ENCODE results near the gene CCDC47.

The CCDC47 gene

GRCh38 chr17:63786117-63786516 lies 12.7 kb upstream of the CCDC47 start:
- no peak overlapping the region for H3K4me3 ChIP-seq (ENCODE audit: severe bottlenecking)
- DNase-seq (ENCODE audit: low spot score) (no peak), ATAC-seq (ENCODE audit: low read depth) (no peak)
- peak overlapping the region; percentile 81 for H3K27ac ChIP-seq (ENCODE audit: poor library complexity, severe bottlenecking)
- TF ChIP-seq CTCF (IDR thresholded peaks at IDR 0.05; ENCODE audit: poor library complexity, severe bottlenecking), result no peak
- H3K36me3 ChIP-seq (ENCODE audit: low read depth), result peaks cover 91% of the 10 kb centered on the region
- H3K27me3 ChIP-seq (ENCODE audit: insufficient read depth, poor library complexity, severe bottlenecking), result no peaks in the 10 kb centered on the region
- H3K9me3 ChIP-seq (ENCODE audit: severe bottlenecking), result no peaks in the 10 kb centered on the region
- H3K4me1 ChIP-seq (ENCODE audit: insufficient read depth, poor library complexity, severe bottlenecking), result peaks cover 43% of the 10 kb centered on the region

GRCh38 chr17:63785556-63785955 lies 12.2 kb upstream of the CCDC47 start:
- no peaks in the 10 kb centered on the region for H3K27me3 ChIP-seq (ENCODE audit: insufficient read depth, poor library complexity, severe bottlenecking)
- H3K9me3 ChIP-seq (ENCODE audit: severe bottlenecking), result no peaks in the 10 kb centered on the region
- H3K4me3 ChIP-seq (ENCODE audit: severe bottlenecking), result no peak overlapping the region
- H3K4me1 ChIP-seq (ENCODE audit: insufficient read depth, poor library complexity, severe bottlenecking), result peaks cover 48% of the 10 kb centered on the region
- ATAC-seq (ENCODE audit: low read depth) (peak; percentile 78), DNase-seq (ENCODE audit: low spot score) (no peak)
- peak overlapping the region; percentile 81 for H3K27ac ChIP-seq (ENCODE audit: poor library complexity, severe bottlenecking)
- TF ChIP-seq CTCF (IDR thresholded peaks at IDR 0.05; ENCODE audit: poor library complexity, severe bottlenecking), result no peak
- H3K36me3 ChIP-seq (ENCODE audit: low read depth), result peaks cover 90% of the 10 kb centered on the region

- no peak for ATAC-seq (ENCODE audit: low read depth)
- Histone ChIP-seq H3K9me3 (ENCODE audit: severe bottlenecking) (no peaks in the 10 kb centered on the region), H3K4me3 (ENCODE audit: severe bottlenecking) (no peak overlapping the region), H3K27ac (ENCODE audit: poor library complexity, severe bottlenecking) (peak overlapping the region; percentile 81), H3K27me3 (ENCODE audit: insufficient read depth, poor library complexity, severe bottlenecking) (no peaks in the 10 kb centered on the region), H3K36me3 (ENCODE audit: low read depth) (peaks cover 87% of the 10 kb centered on the region), H3K4me1 (ENCODE audit: insufficient read depth, poor library complexity, severe bottlenecking) (peaks cover 59% of the 10 kb centered on the region)
- TF ChIP-seq CTCF (IDR thresholded peaks at IDR 0.05; ENCODE audit: poor library complexity, severe bottlenecking), result no peak
- DNase-seq (ENCODE audit: low spot score), result no peak
Measured at GRCh38 chr17:63783522-63783921, 10.1 kb upstream of the CCDC47 start.

- peaks cover 47% of the 10 kb centered on the region for H3K4me1 ChIP-seq (ENCODE audit: insufficient read depth, poor library complexity, severe bottlenecking)
- peak overlapping the region; percentile 48 for H3K27ac ChIP-seq (ENCODE audit: poor library complexity, severe bottlenecking)
- no peaks in the 10 kb centered on the region for H3K9me3 ChIP-seq (ENCODE audit: severe bottlenecking)
- no peaks in the 10 kb centered on the region for H3K27me3 ChIP-seq (ENCODE audit: insufficient read depth, poor library complexity, severe bottlenecking)
- no peak overlapping the region for H3K4me3 ChIP-seq (ENCODE audit: severe bottlenecking)
- H3K36me3 ChIP-seq (ENCODE audit: low read depth), result peaks cover 82% of the 10 kb centered on the region
- no peak for TF ChIP-seq CTCF (IDR thresholded peaks at IDR 0.05; ENCODE audit: poor library complexity, severe bottlenecking)
- ATAC-seq (ENCODE audit: low read depth), result no peak
- no peak for DNase-seq (ENCODE audit: low spot score)
Measured at GRCh38 chr17:63780928-63781327, 7.5 kb upstream of the CCDC47 start.

GRCh38 chr17:63780507-63780906 lies 7.1 kb upstream of the CCDC47 start:
- H3K4me3 ChIP-seq (ENCODE audit: severe bottlenecking), result no peak overlapping the region
- peaks cover 83% of the 10 kb centered on the region for H3K36me3 ChIP-seq (ENCODE audit: low read depth)
- TF ChIP-seq CTCF (IDR thresholded peaks at IDR 0.05; ENCODE audit: poor library complexity, severe bottlenecking), result no peak
- DNase-seq (ENCODE audit: low spot score) (no peak), ATAC-seq (ENCODE audit: low read depth) (peak; percentile 92)
- peak overlapping the region; percentile 48 for H3K27ac ChIP-seq (ENCODE audit: poor library complexity, severe bottlenecking)
- H3K4me1 ChIP-seq (ENCODE audit: insufficient read depth, poor library complexity, severe bottlenecking), result peaks cover 45% of the 10 kb centered on the region
- no peaks in the 10 kb centered on the region for H3K27me3 ChIP-seq (ENCODE audit: insufficient read depth, poor library complexity, severe bottlenecking)
- no peaks in the 10 kb centered on the region for H3K9me3 ChIP-seq (ENCODE audit: severe bottlenecking)
